CD14-positive monocyte (primary cell): Measurements from ENCODE around the gene ARHGAP10. TPM values are rescaled to one million over a fixed set of nuclear protein-coding genes. Genes with fewer than 3 reads are reported as not detected.

Source experiments
- DNase-seq, 3 donors: peaks; one replicate each; pipeline ENCODE4 v3.0.0-alpha.2; 2011 to 2022
- H2AFZ ChIP-seq: 2 replicates; pipeline ENCODE4 v1.6.0; 2012; ENCODE audit warnings: mild to moderate bottlenecking, low read depth, low read length, inconsistent platforms; ENCODE audit not compliant: insufficient read depth, poor library complexity, severe bottlenecking
- H3K27ac ChIP-seq, 2 donors: 1 replicate in 1 of 2; 2 replicates in 1 of 2; pipeline ENCODE4 v1.5.1; 2012 to 2013; ENCODE audit warnings: low read length in 2 of 2, control low read depth in 1 of 2, inconsistent platforms in 1 of 2, low read depth in 1 of 2, mild to moderate bottlenecking in 1 of 2
- H3K27me3 ChIP-seq, 2 donors: one replicate each; pipeline versions ENCODE4 v1.6.0 to v1.6.1; 2011 to 2013; ENCODE audit warnings: low read length in 2 of 2; ENCODE audit not compliant: control insufficient read depth in 2 of 2, insufficient read depth in 2 of 2
- H3K36me3 ChIP-seq, 2 donors: replicated peaks in 1 of 2; 1 replicate in 1 of 2; 2 replicates in 1 of 2; pipeline versions ENCODE4 v1.5.1 to v1.6.1; 2012 to 2013; ENCODE audit warnings: low read length in 2 of 2, control low read depth in 1 of 2, inconsistent platforms in 1 of 2, mild to moderate bottlenecking in 1 of 2; ENCODE audit not compliant: insufficient read depth in 2 of 2, control insufficient read depth in 1 of 2
- H3K4me1 ChIP-seq, 2 donors: 1 replicate in 1 of 2; 2 replicates in 1 of 2; pipeline versions ENCODE4 v1.5.1 to v1.6.1; 2012 to 2013; ENCODE audit warnings: low read length in 2 of 2, control low read depth in 1 of 2, inconsistent platforms in 1 of 2, mild to moderate bottlenecking in 1 of 2, moderate library complexity in 1 of 2; ENCODE audit not compliant: insufficient read depth in 2 of 2, control insufficient read depth in 1 of 2
- H3K4me2 ChIP-seq: replicated peaks from 2 replicates; pipeline ENCODE3; 2012; ENCODE audit warnings: low read length, moderate library complexity, mild to moderate bottlenecking; ENCODE audit not compliant: poor library complexity, severe bottlenecking; ENCODE audit errors: extremely low read depth
- H3K4me3 ChIP-seq, 3 experiments: fragments of 200-600 bp in 1 of 3; sonication (generic) in 1 of 3; replicated peaks in 1 of 3; 1 replicate in 2 of 3; 2 replicates in 1 of 3; pipeline ENCODE4 v1.5.1; 2011 to 2013; ENCODE audit warnings: low read length in 3 of 3, mild to moderate bottlenecking in 3 of 3, control low read depth in 2 of 3, low read depth in 2 of 3, inconsistent platforms in 1 of 3, moderate library complexity in 1 of 3
- H3K79me2 ChIP-seq: 2 replicates; pipeline ENCODE4 v1.6.0; 2012; ENCODE audit warnings: mild to moderate bottlenecking, control low read depth, inconsistent platforms, low read length, moderate library complexity; ENCODE audit not compliant: insufficient read depth
- H3K9ac ChIP-seq: 2 replicates; pipeline ENCODE4 v1.6.0; 2017; ENCODE audit warnings: low read length, mild to moderate bottlenecking; ENCODE audit not compliant: insufficient read depth, poor library complexity, severe bottlenecking
- H3K9me3 ChIP-seq, 2 donors: replicated peaks in 1 of 2; 1 replicate in 1 of 2; 2 replicates in 1 of 2; pipeline versions ENCODE4 v1.5.1 to v1.6.1; 2012 to 2013; ENCODE audit warnings: low read length in 2 of 2, control low read depth in 1 of 2; ENCODE audit not compliant: control insufficient read depth in 1 of 2, insufficient read depth in 1 of 2
- H4K20me1 ChIP-seq: 2 replicates; pipeline ENCODE4 v1.6.0; 2012; ENCODE audit warnings: mild to moderate bottlenecking, low read length, control low read depth, moderate library complexity; ENCODE audit not compliant: insufficient read depth
- H3K27ac Mint-ChIP-seq, 7 donors: one replicate each; pipeline ENCODE4 v1.8.0; 2020; ENCODE audit warnings: mild to moderate bottlenecking in 7 of 7, mixed read lengths in 7 of 7, moderate library complexity in 6 of 7, inconsistent platforms in 2 of 7
- H3K27me3 Mint-ChIP-seq, 3 donors: one replicate each; pipeline ENCODE4 v1.8.0; 2021 to 2022; ENCODE audit warnings: low read depth in 3 of 3, mild to moderate bottlenecking in 3 of 3, mixed read lengths in 3 of 3, moderate library complexity in 3 of 3, inconsistent platforms in 1 of 3
- H3K36me3 Mint-ChIP-seq, 2 donors: one replicate each; pipeline ENCODE4 v1.8.0; 2020; ENCODE audit warnings: mixed read lengths in 2 of 2, inconsistent platforms in 1 of 2, mild to moderate bottlenecking in 1 of 2
- H3K4me1 Mint-ChIP-seq: one replicate; pipeline ENCODE4 v1.8.0; 2020; ENCODE audit warnings: mild to moderate bottlenecking, mixed read lengths
- H3K4me3 Mint-ChIP-seq, 2 donors: one replicate each; pipeline ENCODE4 v1.8.0; 2020; ENCODE audit warnings: mild to moderate bottlenecking in 2 of 2, mixed read lengths in 2 of 2, moderate library complexity in 1 of 2
- H3K9me3 Mint-ChIP-seq, 7 donors: one replicate each; pipeline ENCODE4 v1.8.0; 2020 to 2022; ENCODE audit warnings: mixed read lengths in 7 of 7, mild to moderate bottlenecking in 6 of 7, moderate library complexity in 6 of 7, inconsistent platforms in 2 of 7
- WGBS: methylation state at CpG from one replicate; pipeline ENCODE4 v1.1.5; 2013; ENCODE audit warnings: missing lambda C conversion rate; ENCODE audit not compliant: insufficient coverage; 5-methylcytosine and 5-hydroxymethylcytosine counted together
- intact Hi-C, 2 donors: fragments of 100-400 bp; cut with micrococcal nuclease; formaldehyde crosslinking; loops; one replicate each; pipeline versions ENCODE4 v1.15.0 to v1.15.1; 2023
- polyA plus RNA-seq, 3 donors: library from polyadenylated mRNA; depleted of rRNA in 1 of 3; unstranded in 2 of 3; stranded (reverse) in 1 of 3; fragments of 300-500 nt in 2 of 3; fragments of >200 nt in 1 of 3; fragmentation: Illumina TruSeq in 2 of 3; gene quantifications; 1 replicate in 2 of 3; 2 replicates in 1 of 3; pipeline ENCODE4 v1.2.3, GENCODE V29; 2012 to 2021
- TF ChIP-seq, protein P1 (sequence below): fragments of 200-600 bp; IDR thresholded peaks from one replicate; pipeline ENCODE4 v1.8.0; 2022; ENCODE audit warnings: antibody characterized with exemption, mild to moderate bottlenecking

ARHGAP10 gene
- polyA plus RNA-seq, 3 donors, result 1.7 to 4.3 (median 3.0) TPM

DNA sequence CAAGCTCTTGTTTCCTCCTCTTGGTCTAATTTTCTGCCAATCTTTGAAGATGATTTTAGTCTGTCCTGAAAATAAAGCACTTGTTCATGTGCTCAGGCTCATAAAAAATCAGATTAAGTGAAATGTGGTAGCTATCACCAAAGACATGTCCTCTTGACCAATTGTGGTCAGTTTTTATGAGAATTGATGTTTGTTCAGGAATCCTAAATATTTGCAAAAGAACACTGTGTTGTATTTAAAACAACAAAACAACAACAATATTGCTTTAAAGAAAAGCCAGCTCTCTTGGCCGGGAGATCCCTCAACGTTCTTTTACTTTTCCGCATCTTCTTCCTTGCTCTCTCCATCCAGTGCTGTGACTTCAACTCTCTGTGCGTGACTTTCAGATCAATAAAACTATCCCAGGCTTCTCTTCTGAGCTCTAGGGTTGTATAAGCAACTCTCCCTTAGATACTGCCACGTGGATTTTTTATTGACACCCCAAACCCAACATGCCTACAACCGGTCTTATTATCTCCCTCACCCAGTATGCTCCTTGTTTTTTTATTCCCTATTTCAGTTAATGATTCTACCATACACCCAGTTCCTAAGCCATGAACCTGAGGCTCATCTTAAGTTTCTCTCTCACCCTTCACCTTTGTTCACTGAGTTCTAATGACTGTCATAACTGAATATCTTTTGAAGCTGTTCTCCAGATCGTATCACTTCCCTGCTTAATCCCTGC, 309.9 kb downstream of the ARHGAP10 start:
- H3K36me3 ChIP-seq, result peaks cover 0 to under 1% of the 10 kb centered on the region in 2 donors
- H3K36me3 Mint-ChIP-seq, result no peaks in the 10 kb centered on the region
- no peak overlapping the region for H2AFZ ChIP-seq
- TF ChIP-seq, protein P1, sequence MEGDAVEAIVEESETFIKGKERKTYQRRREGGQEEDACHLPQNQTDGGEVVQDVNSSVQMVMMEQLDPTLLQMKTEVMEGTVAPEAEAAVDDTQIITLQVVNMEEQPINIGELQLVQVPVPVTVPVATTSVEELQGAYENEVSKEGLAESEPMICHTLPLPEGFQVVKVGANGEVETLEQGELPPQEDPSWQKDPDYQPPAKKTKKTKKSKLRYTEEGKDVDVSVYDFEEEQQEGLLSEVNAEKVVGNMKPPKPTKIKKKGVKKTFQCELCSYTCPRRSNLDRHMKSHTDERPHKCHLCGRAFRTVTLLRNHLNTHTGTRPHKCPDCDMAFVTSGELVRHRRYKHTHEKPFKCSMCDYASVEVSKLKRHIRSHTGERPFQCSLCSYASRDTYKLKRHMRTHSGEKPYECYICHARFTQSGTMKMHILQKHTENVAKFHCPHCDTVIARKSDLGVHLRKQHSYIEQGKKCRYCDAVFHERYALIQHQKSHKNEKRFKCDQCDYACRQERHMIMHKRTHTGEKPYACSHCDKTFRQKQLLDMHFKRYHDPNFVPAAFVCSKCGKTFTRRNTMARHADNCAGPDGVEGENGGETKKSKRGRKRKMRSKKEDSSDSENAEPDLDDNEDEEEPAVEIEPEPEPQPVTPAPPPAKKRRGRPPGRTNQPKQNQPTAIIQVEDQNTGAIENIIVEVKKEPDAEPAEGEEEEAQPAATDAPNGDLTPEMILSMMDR, result no peak
- H3K79me2 ChIP-seq, result no peaks in the 10 kb centered on the region
- 94% methylated on average over 7 of the region's 7 CpGs for WGBS
- H3K4me3 ChIP-seq, result no peak overlapping the region
- no peaks in the 10 kb centered on the region for H3K9me3 ChIP-seq
- H3K4me3 Mint-ChIP-seq, result no peak overlapping the region
- no peaks in the 10 kb centered on the region for H3K4me1 ChIP-seq
- no peaks in the 10 kb centered on the region for H4K20me1 ChIP-seq
- H3K4me1 Mint-ChIP-seq, result peaks cover 1% of the 10 kb centered on the region
- H3K27me3 ChIP-seq, result no peaks in the 10 kb centered on the region
- H3K9ac ChIP-seq, result no peak overlapping the region
- H3K27me3 Mint-ChIP-seq, result no peaks in the 10 kb centered on the region
- H3K9me3 Mint-ChIP-seq, result no peaks in the 10 kb centered on the region
- intact Hi-C loops, result no loop called here
- no peak overlapping the region for H3K4me2 ChIP-seq
- H3K27ac Mint-ChIP-seq, result no peak overlapping the region
- H3K27ac ChIP-seq, result no peak overlapping the region
- no peak for DNase-seq

DNA sequence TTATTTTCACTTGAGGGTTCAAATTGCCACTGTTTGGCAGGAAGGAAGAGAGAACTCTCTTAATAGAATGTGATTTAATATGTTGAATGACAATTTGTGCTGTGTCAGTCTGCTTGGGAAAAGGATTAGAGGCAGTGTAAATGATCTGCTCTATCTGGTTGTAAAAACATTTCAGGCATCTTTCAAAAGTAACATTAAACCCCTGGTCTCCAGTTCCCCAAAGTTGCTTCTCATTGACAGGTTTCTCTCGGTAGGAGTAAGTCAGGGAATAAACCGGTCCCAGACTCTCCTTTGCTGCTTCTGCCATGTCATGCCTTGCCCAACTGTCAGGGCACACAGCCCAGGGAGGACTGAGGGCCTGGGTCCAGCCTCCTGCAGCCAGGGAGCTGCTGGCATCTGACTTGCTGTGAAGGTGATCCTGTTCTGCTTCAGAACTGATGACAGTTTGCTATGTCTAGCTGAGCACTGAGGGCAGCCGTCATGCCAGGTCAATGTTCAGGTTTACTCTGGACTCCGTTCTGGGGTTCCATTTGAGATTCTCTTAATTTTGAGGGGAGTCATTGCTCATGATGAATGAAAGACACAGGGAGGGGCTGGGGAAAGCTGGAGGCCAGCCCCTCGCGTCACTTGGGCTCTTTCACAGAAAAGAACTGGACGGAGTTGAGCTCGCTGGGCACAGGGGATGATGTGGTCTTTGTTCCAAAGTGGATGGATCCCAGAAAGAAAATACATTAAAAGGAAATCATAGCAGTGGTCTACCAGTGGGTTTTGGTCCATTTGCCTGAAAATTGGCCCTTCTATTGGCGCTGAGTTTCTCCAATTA, 312.4 kb downstream of the ARHGAP10 start:
- Histone ChIP-seq H3K79me2 (no peaks in the 10 kb centered on the region), H4K20me1 (no peaks in the 10 kb centered on the region), H3K9me3 (no peaks in the 10 kb centered on the region), H3K27ac (no peak overlapping the region), H3K4me1 (no peaks in the 10 kb centered on the region), H3K4me3 (no peak overlapping the region), H3K4me2 (no peak overlapping the region), H3K27me3 (no peaks in the 10 kb centered on the region), H3K36me3 (peaks cover 0 to 7% of the 10 kb centered on the region in 2 donors), H2AFZ (no peak overlapping the region), H3K9ac (no peak overlapping the region)
- no peak overlapping the region for H3K27ac Mint-ChIP-seq
- peaks cover 0 to 1% (median 0%) of the 10 kb centered on the region in 3 donors for H3K27me3 Mint-ChIP-seq
- H3K4me1 Mint-ChIP-seq, result no peaks in the 10 kb centered on the region
- DNase-seq, result no peak
- H3K9me3 Mint-ChIP-seq, result no peaks in the 10 kb centered on the region
- 91% methylated on average over 9 of the region's 9 CpGs for WGBS
- TF ChIP-seq, protein P1, result no peak
- intact Hi-C loops, result no loop called here
- no peak overlapping the region for H3K4me3 Mint-ChIP-seq
- peaks cover 0 to 7% of the 10 kb centered on the region in 2 donors for H3K36me3 Mint-ChIP-seq
